DMS114 treated with DMSO at 0.1 percent for 48 hours (cell line): ENCODE results near the gene MOB3C.

Source experiments
- DNase-seq: peaks from one replicate; lab custom pipeline; 2025; ENCODE audit not compliant: unreplicated experiment; lab: John Stamatoyannopoulos, UW

Gene MOB3C

GRCh38 chr1:46639547-46639946 lies 22.9 kb upstream of the MOB3C start:
- no peak for DNase-seq

GRCh38 chr1:46638921-46639320 lies 22.3 kb upstream of the MOB3C start:
- no peak for DNase-seq

DNA sequence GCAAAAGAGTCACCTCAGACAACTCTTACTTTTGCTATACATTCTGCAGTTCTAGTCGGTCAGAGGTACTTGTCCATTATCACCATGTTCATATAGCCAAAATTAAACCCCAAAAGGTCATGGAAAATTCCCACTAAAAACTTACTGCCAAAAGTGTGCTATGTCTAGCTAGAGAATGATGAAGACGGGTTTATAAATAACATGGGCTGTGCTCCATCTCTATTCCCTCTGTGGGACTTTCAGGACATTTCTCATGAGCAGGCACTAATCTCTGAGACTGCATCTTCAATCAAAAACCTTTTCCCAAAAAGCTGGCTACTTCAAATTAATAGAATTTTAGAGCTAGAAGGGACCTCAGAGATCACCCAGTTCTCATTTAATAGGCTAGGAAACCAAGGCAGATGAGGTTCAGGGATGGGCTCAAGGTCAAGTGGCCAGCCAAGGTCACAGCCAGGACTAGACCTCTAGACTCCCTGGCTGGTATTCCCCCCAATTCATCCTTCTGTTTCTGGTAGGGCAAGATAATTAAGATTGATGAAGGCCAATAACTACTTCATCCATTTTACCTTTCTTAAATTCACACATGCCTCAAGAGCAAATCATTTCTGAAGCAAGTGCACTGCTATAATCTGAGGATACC lies 21.0 kb upstream of the MOB3C start:
- no peak for DNase-seq

DNA sequence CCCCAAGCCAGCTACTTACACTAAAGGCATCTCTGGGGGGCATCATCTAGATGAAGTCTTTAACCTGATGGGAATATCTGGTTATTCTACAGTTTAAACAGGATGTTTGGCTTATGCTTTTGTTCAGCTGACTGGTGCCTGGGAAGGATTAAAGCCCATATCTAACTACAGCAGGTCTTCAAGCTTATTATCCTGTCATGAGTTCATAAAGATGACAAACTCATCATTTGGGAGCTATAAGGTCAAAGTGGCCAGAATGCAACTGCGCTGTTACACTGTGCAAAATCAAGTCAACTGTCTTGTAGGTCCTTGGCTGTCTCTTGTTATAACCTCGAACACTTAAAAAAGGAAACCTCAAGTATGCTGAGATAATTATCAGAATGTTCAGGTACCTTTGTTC lies 18.6 kb upstream of the MOB3C start:
- no peak for DNase-seq

GRCh38 chr1:46630719-46631118 lies 14.1 kb upstream of the MOB3C start:
- no peak for DNase-seq

DNA sequence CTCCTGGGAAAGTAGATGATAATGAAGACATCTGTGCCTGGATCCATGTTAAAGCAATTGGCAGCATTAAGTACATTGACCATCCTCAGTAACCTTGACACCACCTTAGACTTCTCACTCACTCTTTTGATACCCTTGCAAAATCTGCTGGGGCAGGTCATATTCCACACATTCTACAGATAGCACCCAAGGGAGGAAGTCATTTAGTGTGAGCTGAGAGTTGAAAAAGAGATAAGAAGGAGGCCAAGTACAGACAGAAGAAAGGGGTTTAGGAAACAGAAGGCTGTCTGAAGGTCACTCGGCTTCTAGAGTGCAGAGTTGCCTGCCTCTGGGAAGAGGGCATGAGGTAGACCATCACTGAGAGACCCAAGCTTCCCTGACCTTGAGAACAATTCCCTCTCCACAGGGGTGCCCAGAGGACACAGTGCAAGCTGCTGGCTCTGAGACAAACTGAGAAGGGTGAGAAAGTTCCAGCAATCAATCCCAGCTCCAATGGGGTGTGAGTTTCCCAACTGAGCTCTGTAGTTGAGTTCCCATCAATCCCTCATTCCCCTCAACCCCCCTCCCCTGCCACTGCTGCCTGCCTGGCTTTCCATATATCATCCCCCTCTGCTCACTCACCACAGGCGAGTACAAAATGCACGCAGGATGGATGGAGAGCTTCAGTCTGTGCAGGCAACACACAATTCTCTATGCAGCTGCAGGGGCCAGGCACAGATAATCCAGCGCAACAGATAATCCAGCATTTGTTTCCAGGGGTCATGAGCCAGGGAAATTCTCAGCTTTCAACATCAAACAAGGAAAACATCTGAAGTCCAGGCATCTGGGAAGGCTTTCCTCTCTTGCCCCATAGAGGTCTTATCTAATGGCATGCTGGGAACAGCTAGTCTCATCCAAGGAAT lies 7.4 kb upstream of the MOB3C start:
- no peak for DNase-seq

- no peak for DNase-seq
Observed at GRCh38 chr1:46622344-46622743, 5.7 kb upstream of the MOB3C start.

DNA sequence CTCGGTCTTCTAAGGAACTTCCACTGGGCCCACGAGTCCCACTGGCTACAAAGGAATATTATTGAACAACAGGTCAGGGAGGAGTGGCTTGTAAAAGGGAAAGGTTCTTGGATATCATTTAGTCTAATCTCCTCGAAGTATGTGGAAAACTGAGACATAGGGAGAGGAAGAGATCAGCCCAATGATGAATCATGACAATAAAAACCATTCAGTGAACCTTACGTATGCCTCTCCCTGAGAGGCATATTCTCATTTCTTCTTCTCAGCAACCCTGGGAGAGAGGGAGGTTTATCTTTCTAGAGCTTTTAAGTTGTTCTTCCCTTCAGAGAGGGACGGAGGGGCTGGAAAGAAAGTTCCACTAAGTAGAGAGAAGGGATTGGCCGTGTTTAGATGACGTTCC lies 5.3 kb upstream of the MOB3C start:
- no peak for DNase-seq

DNA sequence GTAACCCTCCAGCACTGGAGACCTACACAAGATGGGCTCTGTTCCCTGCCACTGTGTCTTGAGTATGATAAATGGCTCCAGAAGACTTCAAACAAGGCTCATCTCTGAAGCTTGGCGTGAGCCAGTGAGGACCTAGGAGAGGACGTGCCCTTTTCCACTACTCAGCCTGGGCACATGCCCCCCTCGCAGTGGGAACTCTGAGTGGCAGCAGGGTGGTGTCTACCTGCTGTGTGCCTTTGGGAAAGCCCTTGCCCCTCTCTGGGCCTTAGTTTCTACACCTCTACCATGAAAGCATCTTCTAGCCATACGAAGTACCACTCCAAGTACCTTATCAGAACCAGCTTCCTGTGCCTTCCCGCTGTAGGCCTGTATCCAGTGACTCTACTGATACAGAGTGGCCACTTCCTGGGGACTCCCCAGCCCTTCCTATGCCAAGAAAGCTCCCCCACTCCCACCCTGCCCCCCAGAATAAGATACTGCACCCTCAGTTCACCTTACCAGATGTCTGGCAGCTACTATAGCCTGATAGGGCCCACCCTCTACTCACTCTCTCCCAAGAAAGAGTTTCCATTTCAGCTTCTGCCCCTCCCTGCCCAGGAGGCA lies 3.1 kb upstream of the MOB3C start:
- DNase-seq = no peak

DNA sequence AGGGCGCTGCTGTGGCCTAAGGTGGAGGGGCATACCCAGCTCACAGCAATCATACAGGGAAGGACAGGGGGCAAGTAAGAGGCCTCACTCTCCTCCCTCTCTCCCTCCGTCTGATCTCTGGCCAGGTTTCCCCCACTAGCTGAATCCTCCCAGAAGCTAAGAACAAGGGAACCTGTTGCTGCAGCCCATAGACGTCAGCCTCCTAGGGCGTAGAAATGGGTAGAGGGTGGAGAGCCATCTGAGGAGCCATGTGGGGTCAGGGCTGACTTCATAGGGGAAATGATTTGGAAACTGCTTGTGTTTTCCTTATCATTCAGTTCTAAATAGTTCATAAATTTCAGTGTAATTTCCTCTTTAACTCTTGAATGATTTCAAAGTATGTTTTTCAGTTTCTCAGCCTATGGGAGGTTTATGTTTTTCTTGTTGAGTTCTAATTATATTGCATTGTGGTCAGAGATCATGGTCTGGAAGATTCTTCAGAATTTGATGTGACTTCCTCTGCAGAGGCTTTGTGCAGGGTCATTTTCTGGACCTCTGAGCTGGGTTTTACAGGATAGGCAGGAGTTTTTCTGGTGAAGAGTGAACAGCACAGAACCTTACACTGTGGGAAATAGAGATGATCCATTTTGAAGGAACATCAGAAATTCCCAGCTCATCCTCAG lies 2.3 kb upstream of the MOB3C start:
- no peak for DNase-seq

- DNase-seq = no peak
Observed at GRCh38 chr1:46617833-46618232, 1.2 kb upstream of the MOB3C start.

DNA sequence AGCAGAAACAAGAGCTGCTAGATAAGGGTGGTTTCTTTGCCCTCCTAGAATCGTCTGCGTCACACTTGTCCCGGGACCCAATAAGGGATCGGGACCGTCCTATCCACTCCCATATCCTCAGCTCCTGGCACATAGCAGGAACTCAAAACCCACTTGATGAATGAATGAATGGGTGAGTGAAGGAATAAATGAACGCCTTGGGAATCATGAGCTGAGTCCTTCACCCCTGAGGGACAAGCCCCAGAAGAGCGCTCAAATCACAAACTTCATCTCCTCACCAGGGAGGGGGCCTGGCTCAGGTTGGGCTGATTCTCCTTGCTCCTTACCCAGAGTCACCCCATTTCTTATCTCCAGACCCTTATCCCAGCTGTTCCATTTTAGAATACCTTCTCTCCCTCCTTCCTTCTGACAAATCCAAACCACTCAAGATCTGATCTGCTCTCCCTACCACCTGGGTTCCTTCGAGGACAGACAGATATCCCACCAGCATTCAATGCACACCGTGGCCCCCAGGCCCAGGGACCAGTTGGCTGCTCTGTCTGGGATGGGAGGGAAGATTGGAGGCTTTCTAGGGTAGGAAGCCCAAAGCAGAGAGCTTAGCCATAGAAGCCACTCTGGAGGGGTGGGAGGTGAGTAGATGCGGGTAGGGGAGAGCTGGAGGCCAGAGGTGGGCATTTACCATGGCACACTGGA lies 643 bp upstream of the MOB3C start:
- DNase-seq = no peak

- DNase-seq = no peak
Observed at GRCh38 chr1:46615735-46616134, 876 bp downstream of the MOB3C start.

DNA sequence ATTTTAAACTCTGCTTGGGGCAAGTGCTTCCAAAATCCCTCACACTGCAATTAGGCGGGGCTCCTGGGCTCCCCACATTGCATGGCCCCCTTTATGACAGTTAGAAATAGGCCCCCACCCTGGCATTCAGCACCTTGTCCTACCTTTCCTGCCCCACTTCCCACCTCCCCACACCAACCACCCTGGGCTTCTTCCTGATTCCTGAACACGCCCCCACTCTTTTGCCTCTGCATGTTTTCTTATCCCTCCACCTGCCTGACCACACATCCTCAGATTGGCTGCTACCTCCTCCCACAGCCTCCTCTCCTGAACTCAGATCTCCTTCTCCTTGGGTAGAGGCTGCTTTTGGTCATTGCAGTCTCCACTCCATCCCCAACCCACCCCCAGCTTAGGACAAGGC lies 1.5 kb downstream of the MOB3C start:
- DNase-seq = no peak

- DNase-seq = no peak
Observed at GRCh38 chr1:46614604-46614984, 2.0 kb downstream of the MOB3C start.

GRCh38 chr1:46613661-46614603 lies 2.7 kb downstream of the MOB3C start:
- DNase-seq = no peak

GRCh38 chr1:46612937-46613660 lies 3.5 kb downstream of the MOB3C start:
- no peak for DNase-seq

DNA sequence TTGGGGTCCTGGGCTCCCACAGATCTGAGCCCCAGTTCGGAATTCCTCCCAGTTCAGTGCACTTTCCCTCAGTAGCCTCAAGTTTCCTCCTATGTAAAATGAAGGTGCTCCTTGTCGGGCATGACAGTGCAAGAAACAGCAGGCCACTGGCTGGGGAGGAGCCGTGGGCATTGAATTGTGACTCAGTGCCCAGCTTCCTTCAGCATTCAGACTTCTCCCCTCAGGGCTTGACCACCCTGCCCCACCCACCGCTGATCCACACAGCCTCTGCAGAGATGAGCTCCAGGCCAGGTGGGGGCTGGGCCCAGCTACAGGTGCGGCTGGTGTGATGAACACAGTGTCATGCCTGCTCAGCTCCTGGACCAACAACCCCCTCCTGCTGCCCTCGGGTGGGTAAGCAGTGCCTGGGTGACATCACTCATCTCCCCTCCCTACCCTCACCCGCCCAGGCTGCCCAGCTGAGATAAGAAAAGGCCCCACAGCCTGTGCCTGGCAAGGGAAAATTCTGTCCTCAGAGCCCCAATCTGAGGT lies 4.9 kb downstream of the MOB3C start:
- no peak for DNase-seq
